DND-41 (cell line): ENCODE measurements around the gene DOCK9.

ENCODE experiments used
- EZH2 ChIP-seq: IDR thresholded peaks from 3 replicates; pipeline ENCODE4 v1.6.1; 2012; ENCODE audit warnings: borderline replicate concordance, low read depth, mild to moderate bottlenecking, moderate library complexity, low read length, inconsistent platforms; ENCODE audit not compliant: severe bottlenecking
- TF ChIP-seq, protein P1 (sequence below): IDR thresholded peaks from 2 replicates; pipeline ENCODE4 v1.5.1; 2012; ENCODE audit warnings: borderline replicate concordance, low read length, moderate library complexity, mild to moderate bottlenecking; ENCODE audit not compliant: poor library complexity, severe bottlenecking; ENCODE audit errors: extremely low read depth

DNA sequence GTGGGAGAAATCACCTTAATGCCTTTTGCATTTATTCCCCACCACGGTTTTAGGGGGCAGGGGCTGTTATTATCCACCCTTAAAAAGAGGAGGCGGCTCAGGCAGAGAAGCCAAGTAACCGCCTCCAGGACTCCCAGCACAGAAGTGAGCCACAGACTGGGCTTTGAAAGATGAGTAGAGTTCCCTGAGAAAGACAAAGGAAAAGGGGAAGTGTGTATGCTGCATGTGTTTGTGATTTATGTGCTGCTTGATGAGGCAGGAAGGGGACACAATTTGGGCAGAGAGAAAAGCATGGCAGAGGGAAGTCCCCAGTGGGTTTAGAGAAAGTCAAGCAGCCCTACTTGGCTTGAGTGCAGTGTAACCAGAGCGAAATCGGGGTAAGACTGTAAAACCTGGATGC lies 85.0 kb downstream of the DOCK9 start:
- TF ChIP-seq, protein P1, sequence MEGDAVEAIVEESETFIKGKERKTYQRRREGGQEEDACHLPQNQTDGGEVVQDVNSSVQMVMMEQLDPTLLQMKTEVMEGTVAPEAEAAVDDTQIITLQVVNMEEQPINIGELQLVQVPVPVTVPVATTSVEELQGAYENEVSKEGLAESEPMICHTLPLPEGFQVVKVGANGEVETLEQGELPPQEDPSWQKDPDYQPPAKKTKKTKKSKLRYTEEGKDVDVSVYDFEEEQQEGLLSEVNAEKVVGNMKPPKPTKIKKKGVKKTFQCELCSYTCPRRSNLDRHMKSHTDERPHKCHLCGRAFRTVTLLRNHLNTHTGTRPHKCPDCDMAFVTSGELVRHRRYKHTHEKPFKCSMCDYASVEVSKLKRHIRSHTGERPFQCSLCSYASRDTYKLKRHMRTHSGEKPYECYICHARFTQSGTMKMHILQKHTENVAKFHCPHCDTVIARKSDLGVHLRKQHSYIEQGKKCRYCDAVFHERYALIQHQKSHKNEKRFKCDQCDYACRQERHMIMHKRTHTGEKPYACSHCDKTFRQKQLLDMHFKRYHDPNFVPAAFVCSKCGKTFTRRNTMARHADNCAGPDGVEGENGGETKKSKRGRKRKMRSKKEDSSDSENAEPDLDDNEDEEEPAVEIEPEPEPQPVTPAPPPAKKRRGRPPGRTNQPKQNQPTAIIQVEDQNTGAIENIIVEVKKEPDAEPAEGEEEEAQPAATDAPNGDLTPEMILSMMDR = no peak
- TF ChIP-seq EZH2 = no peak
